A673 (cell line): ENCODE results near the gene ADAM10. TPM values are rescaled to one million over a fixed set of nuclear protein-coding genes. Genes with fewer than 3 reads are reported as not detected.

Experiments
- BruUV-seq: library from RNA; stranded (reverse); fragments of 400-500 nt; replicated peaks from 2 replicates; lab custom pipeline; 2021; lab: Mats Ljungman, UMichigan
- CTCF ChIA-PET: fragments of 300-600 bp; sonication (Branson Sonifier 250); formaldehyde crosslinking; loops from one replicate; lab custom pipeline; 2022; ENCODE audit warnings: antibody characterized with exemption; lab: Charles Lee
- POLR2A ChIA-PET: fragments of 300-600 bp; sonication (Branson Sonifier 250); formaldehyde crosslinking; loops from one replicate; lab custom pipeline; 2022; ENCODE audit warnings: antibody characterized with exemption; ENCODE audit not compliant: low non-redundant PET; lab: Charles Lee
- DNase-seq: peaks from one replicate; pipeline ENCODE4 v3.0.0-alpha.2; 2015; ENCODE audit warnings: low spot score
- H3K27ac ChIP-seq: fragments of 200-600 bp; sonication (generic); 2 replicates; pipeline ENCODE4 v1.5.1; 2016; ENCODE audit warnings: mixed run types, low read depth, mild to moderate bottlenecking, mixed read lengths, antibody characterized with exemption, low read length; ENCODE audit not compliant: poor library complexity, severe bottlenecking
- H3K27me3 ChIP-seq: fragments of 200-600 bp; sonication (generic); replicated peaks from 2 replicates; pipeline ENCODE4 v1.6.1; 2017; ENCODE audit warnings: mixed run types, low read depth, mild to moderate bottlenecking, mixed read lengths, antibody characterized with exemption, low read length; ENCODE audit not compliant: insufficient read depth, poor library complexity
- H3K36me3 ChIP-seq: fragments of 200-600 bp; sonication (generic); 2 replicates; pipeline ENCODE4 v1.6.1; 2016; ENCODE audit warnings: mixed run types, mild to moderate bottlenecking, mixed read lengths, antibody characterized with exemption, low read length; ENCODE audit not compliant: insufficient read depth, poor library complexity, severe bottlenecking
- H3K4me1 ChIP-seq: fragments of 200-600 bp; sonication (generic); 2 replicates; pipeline ENCODE4 v1.6.1; 2017; ENCODE audit warnings: mixed run types, mild to moderate bottlenecking, mixed read lengths, antibody characterized with exemption, low read length; ENCODE audit not compliant: insufficient read depth, poor library complexity, severe bottlenecking
- H3K4me3 ChIP-seq: fragments of 200-600 bp; sonication (generic); 2 replicates; pipeline ENCODE4 v1.5.1; 2016; ENCODE audit warnings: low read depth, mixed run types, mild to moderate bottlenecking, mixed read lengths, low read length; ENCODE audit not compliant: poor library complexity, severe bottlenecking
- H3K9me3 ChIP-seq: fragments of 200-600 bp; sonication (generic); 2 replicates; pipeline ENCODE4 v1.6.1; 2016; ENCODE audit warnings: mixed run types, low read depth, mild to moderate bottlenecking, mixed read lengths, antibody characterized with exemption, low read length; ENCODE audit not compliant: poor library complexity, severe bottlenecking
- CTCF ChIP-seq: fragments of 300-800, 200-600 bp; sonication (generic); conservative IDR thresholded peaks from 2 replicates; pipeline ENCODE4 v1.5.1; 2017; ENCODE audit warnings: low read depth, mild to moderate bottlenecking, antibody characterized with exemption, low read length, moderate library complexity, mixed read lengths
- EZH2 ChIP-seq: fragments of 200-600 bp; sonication (generic); IDR thresholded peaks from 2 replicates; pipeline ENCODE4 v1.6.1; 2017; ENCODE audit warnings: borderline replicate concordance, low read depth, mild to moderate bottlenecking, mixed read lengths, antibody characterized with exemption, low read length; ENCODE audit not compliant: poor library complexity, severe bottlenecking
- intact Hi-C: fragments of 100-400 bp; cut with micrococcal nuclease; formaldehyde crosslinking; loops from one replicate; pipeline ENCODE4 v1.10.0; 2022; ENCODE audit not compliant: unreplicated experiment
- total RNA-seq: library from RNA; stranded (reverse); gene quantifications from 2 replicates; pipeline ENCODE4 v1.2.3, GENCODE V29; 2021

The ADAM10 gene
- total RNA-seq, 1 experiment from 2014 or later = 130 TPM

- TF ChIP-seq CTCF (no peak; the same call in 1 of the 2 replicates), EZH2 (no peak)
- CTCF ChIA-PET = no interaction called here
- intact Hi-C loops = no loop called here
- Histone ChIP-seq H3K27ac (no peak overlapping the region), H3K9me3 (no peaks in the 10 kb centered on the region), H3K36me3 (no peaks in the 10 kb centered on the region), H3K27me3 (no peaks in the 10 kb centered on the region), H3K4me3 (no peak overlapping the region), H3K4me1 (no peaks in the 10 kb centered on the region)
- no TSS peak for BruUV-seq
- no peak for DNase-seq
- POLR2A ChIA-PET = no interaction called here
These were observed 8.6 kb upstream of the ADAM10 start for GRCh38 chr15:58758141-58758540.

GRCh38 chr15:58755956-58756355, 6.4 kb upstream of the ADAM10 start:
- intact Hi-C loops = no loop called here
- Histone ChIP-seq H3K27ac (no peak overlapping the region), H3K27me3 (no peaks in the 10 kb centered on the region), H3K4me3 (no peak overlapping the region), H3K4me1 (no peaks in the 10 kb centered on the region), H3K36me3 (no peaks in the 10 kb centered on the region), H3K9me3 (no peaks in the 10 kb centered on the region)
- peak; percentile 17 for DNase-seq
- POLR2A ChIA-PET = no interaction called here
- no TSS peak for BruUV-seq
- TF ChIP-seq CTCF (no peak), EZH2 (no peak)
- CTCF ChIA-PET = no interaction called here

- Histone ChIP-seq H3K27me3 (no peaks in the 10 kb centered on the region), H3K4me1 (no peaks in the 10 kb centered on the region), H3K4me3 (no peak overlapping the region), H3K9me3 (no peaks in the 10 kb centered on the region), H3K27ac (no peak overlapping the region), H3K36me3 (no peaks in the 10 kb centered on the region)
- intact Hi-C loops = no loop called here
- POLR2A ChIA-PET = no interaction called here
- BruUV-seq = no TSS peak
- TF ChIP-seq CTCF = no peak
- TF ChIP-seq EZH2 = no peak
- no peak for DNase-seq
- CTCF ChIA-PET = no interaction called here
These were observed 5.8 kb upstream of the ADAM10 start for GRCh38 chr15:58755350-58755749.
